Muscle of leg (tissue), 16 donors: Measurements from ENCODE around the gene SPRR4. TPM values are rescaled to one million over a fixed set of nuclear protein-coding genes. Genes with fewer than 3 reads are reported as not detected.

ENCODE experiments used
- DNase-seq: peaks from one replicate; pipeline ENCODE4 v3.0.0; 2013
- H3K27ac ChIP-seq: one replicate; pipeline ENCODE4 v1.5.1; 2013; ENCODE audit warnings: mild to moderate bottlenecking, low read length, control low read depth
- H3K27me3 ChIP-seq: one replicate; pipeline ENCODE4 v1.6.1; 2013; ENCODE audit warnings: low read length; ENCODE audit not compliant: control insufficient read depth, insufficient read depth
- H3K36me3 ChIP-seq: one replicate; pipeline ENCODE4 v1.6.1; 2013; ENCODE audit warnings: low read length; ENCODE audit not compliant: control insufficient read depth, insufficient read depth
- H3K4me1 ChIP-seq: one replicate; pipeline ENCODE4 v1.6.1; 2013; ENCODE audit warnings: low read length; ENCODE audit not compliant: control insufficient read depth, insufficient read depth
- H3K4me3 ChIP-seq: one replicate; pipeline ENCODE4 v1.5.1; 2013; ENCODE audit warnings: low read length, control low read depth
- H3K9me3 ChIP-seq: replicated peaks from 2 replicates; pipeline ENCODE4 v1.6.1; 2013; ENCODE audit warnings: low read depth, low read length; ENCODE audit not compliant: control insufficient read depth
- WGBS: methylation state at CpG from one replicate; pipeline ENCODE4 v1.1.5; 2013; ENCODE audit warnings: missing lambda C conversion rate; ENCODE audit not compliant: insufficient coverage; 5-methylcytosine and 5-hydroxymethylcytosine counted together
- long read RNA-seq, 11 donors: transcript quantifications; one replicate each; lab custom pipeline, GENCODE V29; 2026
- polyA plus RNA-seq, 8 donors: library from polyadenylated mRNA; unstranded; fragments of 120-200 nt; gene quantifications; one replicate each; pipeline versions ENCODE4 v1.2.1 to v1.2.3, GENCODE V29; 2013; ENCODE audit warnings: inconsistent platforms in 1 of 8, low replicate concordance in 1 of 8; ENCODE audit not compliant: insufficient read length in 8 of 8, insufficient read depth in 1 of 8
- total RNA-seq: library from RNA; stranded (reverse); fragments of 120-200 nt; gene quantifications from one replicate; pipeline ENCODE4 v1.2.4, GENCODE V29; 2013

SPRR4 gene, protein sequence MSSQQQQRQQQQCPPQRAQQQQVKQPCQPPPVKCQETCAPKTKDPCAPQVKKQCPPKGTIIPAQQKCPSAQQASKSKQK
- total RNA-seq: not detected
- polyA plus RNA-seq: not detected
- long read RNA-seq, donor 1: 0 reads
- long read RNA-seq, donor 2: 0 reads
- long read RNA-seq, donor 3: 0 reads
- long read RNA-seq, donor 4: 0 reads
- long read RNA-seq, donor 5: 0 reads
- long read RNA-seq, donor 6: 0 reads
- long read RNA-seq, donor 7: 0 reads
- long read RNA-seq, donor 8: 0 reads
- long read RNA-seq, donor 9: 0 reads
- long read RNA-seq, donor 10: 0 reads
- long read RNA-seq, donor 11: 0 reads

DNA sequence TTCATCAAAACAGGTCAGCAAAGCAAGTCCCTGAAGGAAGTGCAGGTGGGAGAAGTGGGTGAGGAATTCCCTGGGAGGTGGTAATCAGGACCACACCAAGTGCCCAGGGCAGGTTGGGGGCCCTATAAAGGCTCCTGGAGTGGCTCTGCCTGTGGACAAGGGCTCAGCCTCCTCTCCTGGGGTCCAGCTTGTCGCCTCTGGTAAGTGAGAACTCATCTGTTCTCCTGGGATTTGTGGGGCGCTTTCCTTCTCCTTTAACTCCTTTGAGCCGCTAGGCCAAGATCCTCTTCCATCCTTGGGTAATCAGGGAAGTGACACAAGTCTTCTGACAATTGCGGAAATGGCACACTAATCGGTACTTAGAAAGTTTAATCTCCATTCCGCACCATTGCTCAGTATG, at the start of gene SPRR4:
Gene SPRR4, plus strand, starts transcription at position 154 of the 400 bp plus-strand sequence. CDS start 1,243 bp downstream, outside the sequence.
- no peak within 1 kb of the TSS for H3K4me3 ChIP-seq
- no peak for DNase-seq
- H3K4me1 ChIP-seq: no peaks in the 10 kb centered on the region
- H3K36me3 ChIP-seq: no peaks in the 10 kb centered on the region
- no peaks in the 10 kb centered on the region for H3K27me3 ChIP-seq
- 80% methylated on average over 1 of the region's 6 CpGs for WGBS
- H3K9me3 ChIP-seq: no peaks in the 10 kb centered on the region
- no peak within 1 kb of the TSS for H3K27ac ChIP-seq

DNA sequence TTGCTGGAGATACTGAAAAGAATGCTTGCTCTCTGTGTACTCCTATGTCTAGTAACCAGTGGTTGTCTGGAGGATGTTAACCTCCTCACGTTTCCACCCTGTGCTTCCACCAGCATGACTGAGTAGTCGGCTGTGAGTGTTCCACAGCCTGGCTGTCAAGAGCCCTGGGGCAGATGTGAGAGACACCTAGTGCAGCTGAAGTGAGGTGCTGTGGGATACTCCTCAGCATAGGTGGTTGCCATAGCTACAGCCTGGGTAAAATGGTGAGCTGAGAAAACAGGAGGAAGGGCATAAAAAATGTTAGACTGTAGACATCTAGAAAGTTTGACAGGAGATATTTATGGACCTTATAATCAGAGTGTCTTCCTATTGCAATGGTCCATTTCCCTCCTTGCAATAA, 46.3 kb upstream of the SPRR4 start:
- no peak for DNase-seq
- Histone ChIP-seq H3K4me1 (no peaks in the 10 kb centered on the region), H3K4me3 (no peak overlapping the region), H3K27me3 (no peaks in the 10 kb centered on the region), H3K36me3 (no peaks in the 10 kb centered on the region), H3K27ac (no peak overlapping the region), H3K9me3 (no peaks in the 10 kb centered on the region)
- no CpG with 5 or more reads among the region's 2 CpGs for WGBS

DNA sequence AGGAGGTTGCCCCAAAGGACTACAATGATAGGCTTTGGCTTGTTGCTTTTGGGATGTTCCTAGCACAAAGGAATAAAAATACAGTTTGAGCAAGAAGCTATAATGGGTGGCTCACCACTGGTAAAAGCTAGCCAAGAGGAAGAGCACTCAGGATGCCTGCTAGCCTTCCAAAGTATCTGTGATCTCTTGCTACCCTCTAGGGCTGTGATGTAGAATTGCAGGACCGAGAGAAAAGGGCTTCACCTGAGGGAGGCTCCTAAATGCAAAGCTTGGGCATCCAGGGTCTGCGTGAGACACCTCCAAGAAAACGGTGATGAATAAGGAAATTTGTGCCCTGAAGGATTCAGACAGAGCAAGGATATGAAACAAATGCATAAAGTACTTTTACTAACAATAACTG, 44.4 kb upstream of the SPRR4 start:
- Histone ChIP-seq H3K9me3 (no peaks in the 10 kb centered on the region), H3K27ac (no peak overlapping the region), H3K4me1 (no peaks in the 10 kb centered on the region), H3K36me3 (no peaks in the 10 kb centered on the region), H3K4me3 (no peak overlapping the region), H3K27me3 (no peaks in the 10 kb centered on the region)
- 38% methylated on average over 1 of the region's 3 CpGs for WGBS
- DNase-seq: no peak

DNA sequence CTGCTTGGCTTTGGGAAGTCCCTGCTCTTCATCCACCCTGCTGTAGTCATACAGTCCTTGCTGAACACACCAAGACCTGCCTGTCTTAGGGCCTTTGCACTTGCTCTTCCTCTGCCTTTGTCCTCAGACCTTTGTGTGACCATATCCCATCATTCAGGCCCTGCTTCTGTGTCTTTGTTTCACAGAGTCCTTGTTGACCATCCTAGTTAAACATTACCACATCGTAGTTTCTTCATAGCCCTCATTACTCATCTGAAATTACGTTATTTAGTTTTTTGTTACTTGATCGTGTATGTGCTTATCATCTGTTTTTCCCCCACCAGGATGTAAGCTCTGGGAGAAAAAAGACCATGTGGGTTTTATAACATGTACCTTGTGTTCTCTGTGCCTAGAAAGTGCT, 41.8 kb upstream of the SPRR4 start:
- H3K27me3 ChIP-seq: no peaks in the 10 kb centered on the region
- H3K36me3 ChIP-seq: no peaks in the 10 kb centered on the region
- no peak for DNase-seq
- H3K9me3 ChIP-seq: no peaks in the 10 kb centered on the region
- WGBS: no CpG with 5 or more reads among the region's 3 CpGs
- H3K4me1 ChIP-seq: no peaks in the 10 kb centered on the region
- no peak overlapping the region for H3K4me3 ChIP-seq
- H3K27ac ChIP-seq: no peak overlapping the region

DNA sequence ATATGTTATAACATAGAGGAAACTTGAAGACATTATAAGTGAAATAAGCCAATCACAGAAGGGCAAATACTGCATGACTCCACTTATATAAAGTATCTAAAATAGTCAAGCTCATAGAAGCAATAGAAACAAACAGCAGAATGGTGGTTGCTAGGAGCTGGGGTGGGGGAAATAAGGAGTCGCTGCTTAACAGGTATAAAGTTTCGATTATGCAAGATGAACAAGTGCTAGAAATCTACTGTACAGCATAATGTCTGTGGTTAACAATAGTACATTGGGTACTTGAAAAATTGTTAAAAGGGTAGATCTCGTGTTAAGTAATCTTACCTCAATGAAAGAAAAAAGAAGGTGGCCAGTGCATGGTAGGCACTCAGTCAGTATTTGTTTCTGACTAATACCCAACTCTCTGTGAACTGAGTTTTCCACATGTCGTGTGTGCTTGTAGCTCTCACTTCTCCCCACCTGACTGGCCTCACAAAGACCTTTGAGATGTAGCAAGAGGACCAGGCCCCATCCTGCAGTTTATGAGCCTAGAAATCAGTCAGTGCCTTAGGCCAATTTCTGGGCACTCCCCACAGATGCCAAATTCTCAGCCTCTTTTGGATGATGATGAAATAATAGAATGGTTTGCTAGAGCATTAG, 38.2 kb upstream of the SPRR4 start:
- no peak overlapping the region for H3K4me3 ChIP-seq
- H3K9me3 ChIP-seq: no peaks in the 10 kb centered on the region
- H3K36me3 ChIP-seq: no peaks in the 10 kb centered on the region
- no peak for DNase-seq
- 40% methylated on average over 3 of the region's 4 CpGs for WGBS
- H3K27ac ChIP-seq: no peak overlapping the region
- no peaks in the 10 kb centered on the region for H3K27me3 ChIP-seq
- H3K4me1 ChIP-seq: no peaks in the 10 kb centered on the region

DNA sequence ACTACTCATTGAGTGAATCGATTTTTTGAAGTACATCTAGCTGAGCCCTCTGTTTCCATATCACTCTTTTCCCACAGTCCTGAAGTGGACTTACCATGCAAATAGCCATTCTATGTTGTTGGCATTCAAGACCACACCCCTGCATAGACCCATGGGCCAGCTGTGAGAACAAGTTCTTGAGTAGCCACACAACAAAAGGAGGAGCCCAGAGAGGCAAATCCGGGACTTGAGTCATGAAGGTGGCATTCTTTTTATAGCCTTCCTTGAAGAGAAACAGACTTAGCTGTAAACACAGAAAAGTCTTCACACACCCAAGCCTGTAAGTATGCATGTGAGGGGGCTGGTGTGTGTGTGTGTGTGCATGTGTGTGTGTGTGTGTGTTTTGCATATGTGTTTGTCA, 37.3 kb upstream of the SPRR4 start:
- DNase-seq: no peak
- Histone ChIP-seq H3K27me3 (no peaks in the 10 kb centered on the region), H3K4me1 (no peaks in the 10 kb centered on the region), H3K27ac (no peak overlapping the region), H3K36me3 (no peaks in the 10 kb centered on the region), H3K4me3 (no peak overlapping the region), H3K9me3 (no peaks in the 10 kb centered on the region)
- 70% methylated on average over 1 of the region's 2 CpGs for whole genome bisulfite sequencing

DNA sequence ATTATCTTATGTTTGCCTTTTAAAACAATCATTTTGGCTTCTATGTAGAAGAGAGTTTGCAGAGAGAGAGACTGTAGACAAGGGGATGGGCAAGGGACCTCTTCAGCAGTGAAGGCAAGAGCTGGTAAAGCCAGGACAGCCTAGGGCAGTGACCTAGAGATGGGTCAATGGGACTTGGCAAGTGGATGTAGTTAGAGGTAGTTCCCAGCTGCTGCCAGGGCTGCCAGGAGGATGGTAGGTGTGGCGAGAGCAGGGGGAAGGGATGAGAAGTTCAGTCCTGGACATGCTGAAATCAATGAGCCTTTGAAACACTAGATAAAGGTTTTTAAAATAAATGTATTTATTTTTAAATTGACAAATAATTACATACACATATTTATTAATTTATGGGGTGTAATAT, 29.8 kb upstream of the SPRR4 start:
- Histone ChIP-seq H3K4me3 (no peak overlapping the region), H3K9me3 (no peaks in the 10 kb centered on the region), H3K36me3 (no peaks in the 10 kb centered on the region), H3K4me1 (no peaks in the 10 kb centered on the region), H3K27me3 (no peaks in the 10 kb centered on the region), H3K27ac (no peak overlapping the region)
- no CpG with 5 or more reads among the region's 1 CpG for WGBS
- no peak for DNase-seq

DNA sequence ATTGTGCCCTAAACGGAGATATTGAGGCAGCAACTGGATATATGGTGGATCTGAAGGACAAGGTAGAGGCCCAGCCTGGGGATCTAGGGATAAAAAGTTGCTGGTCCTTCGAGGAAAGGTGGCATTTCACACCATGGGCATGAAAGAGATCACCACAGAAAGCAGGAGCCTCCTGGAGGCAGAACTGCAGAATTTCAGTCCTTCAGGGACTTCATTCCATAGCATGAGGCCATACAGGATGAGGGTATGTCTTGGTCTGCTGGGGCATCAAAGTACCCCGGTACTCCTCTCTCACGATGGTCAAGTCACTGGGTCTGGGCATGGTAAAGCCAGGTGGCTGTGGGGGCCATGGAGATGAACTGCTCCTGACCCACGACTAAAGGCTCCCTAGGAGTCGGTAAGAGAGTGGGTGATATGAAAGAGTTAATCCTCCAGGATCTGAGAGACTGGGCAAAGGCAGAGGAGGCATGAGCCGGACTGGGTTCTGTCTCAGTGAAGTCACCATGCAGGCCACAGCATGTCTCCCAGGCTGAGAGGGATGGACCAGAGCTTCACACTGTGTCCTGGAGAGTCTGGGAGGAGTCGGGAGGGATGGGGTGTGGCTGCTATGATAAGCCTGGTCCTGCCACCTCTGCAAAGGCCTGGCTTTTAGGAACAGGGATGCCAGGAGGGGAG, 29.3 kb upstream of the SPRR4 start:
- H3K4me1 ChIP-seq: no peaks in the 10 kb centered on the region
- no peak overlapping the region for H3K4me3 ChIP-seq
- no peaks in the 10 kb centered on the region for H3K27me3 ChIP-seq
- WGBS: 62% methylated on average over 8 of the region's 8 CpGs
- no peaks in the 10 kb centered on the region for H3K9me3 ChIP-seq
- DNase-seq: no peak
- H3K36me3 ChIP-seq: no peaks in the 10 kb centered on the region
- H3K27ac ChIP-seq: no peak overlapping the region

DNA sequence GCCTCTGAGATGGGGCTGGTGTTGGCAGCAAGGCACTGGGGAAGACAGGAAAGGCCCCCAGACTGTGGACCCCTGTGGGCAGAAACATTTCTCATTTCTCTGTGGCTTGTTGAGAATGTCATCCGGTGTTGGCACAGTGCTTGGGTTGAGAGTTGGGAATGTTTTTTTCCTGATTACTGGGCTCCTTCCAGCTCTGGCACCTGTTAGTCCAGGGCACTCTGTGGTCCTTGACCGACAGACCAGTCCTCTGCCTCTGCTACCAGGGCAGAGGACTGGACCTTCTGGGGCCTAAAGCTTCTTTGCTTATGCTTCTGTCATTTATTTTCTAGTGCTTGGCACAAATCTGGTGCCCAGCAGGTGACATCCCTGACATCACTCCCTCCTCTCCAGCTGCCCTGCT, 28.3 kb upstream of the SPRR4 start:
- Histone ChIP-seq H3K36me3 (no peaks in the 10 kb centered on the region), H3K27me3 (no peaks in the 10 kb centered on the region), H3K4me3 (no peak overlapping the region), H3K27ac (no peak overlapping the region), H3K4me1 (no peaks in the 10 kb centered on the region), H3K9me3 (no peaks in the 10 kb centered on the region)
- DNase-seq: no peak
- WGBS: 80% methylated on average over 2 of the region's 2 CpGs

DNA sequence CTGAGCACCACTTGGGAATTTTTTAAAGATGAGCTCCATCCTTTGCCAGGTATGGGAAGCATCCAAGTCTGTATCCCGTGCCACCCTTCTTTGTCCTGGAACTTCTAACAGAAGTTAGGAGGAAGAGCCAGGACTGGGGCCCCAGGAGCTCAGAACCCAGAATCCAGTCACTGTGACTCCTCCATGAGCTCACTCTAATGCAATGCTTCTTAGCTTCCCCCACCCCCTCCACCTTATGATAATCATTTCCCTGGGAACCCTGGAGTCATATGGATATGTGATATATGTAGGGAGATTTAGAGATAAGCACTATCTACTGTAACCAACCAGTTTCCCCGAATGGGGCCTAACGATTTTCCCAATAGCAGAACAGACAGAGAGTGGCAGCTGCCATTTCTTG, 24.2 kb upstream of the SPRR4 start:
- Histone ChIP-seq H3K27me3 (no peaks in the 10 kb centered on the region), H3K27ac (no peak overlapping the region), H3K36me3 (no peaks in the 10 kb centered on the region), H3K9me3 (no peaks in the 10 kb centered on the region), H3K4me3 (no peak overlapping the region), H3K4me1 (no peaks in the 10 kb centered on the region)
- DNase-seq: no peak
- 70% methylated on average over 1 of the region's 3 CpGs for WGBS
